ENCODE data around the gene SCAMP3.
"Not testable (repeated sequence)": the region's sequence is repeated elsewhere in the genome, so short reads cannot be mapped to it uniquely, and the experiment has no call there.

SCAMP3 gene

DNA sequence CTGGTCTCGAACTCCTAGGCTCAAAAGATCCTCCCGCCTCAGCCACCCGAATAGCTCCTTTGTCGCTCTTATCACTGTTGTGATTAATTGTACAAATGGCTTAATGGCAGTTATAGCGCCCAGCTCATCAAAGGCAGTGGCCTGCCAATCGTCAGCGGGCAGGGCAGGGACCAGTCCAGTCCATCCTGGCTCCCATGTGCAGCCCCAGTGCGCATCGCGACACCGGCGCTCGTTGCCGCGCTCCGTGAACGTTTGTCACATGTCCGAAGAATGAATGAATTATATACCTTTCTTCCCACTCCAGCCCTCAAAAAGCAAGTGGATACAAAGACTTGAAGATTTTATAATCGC is 35.3 kb downstream of the SCAMP3 start:
- DNase-seq, result no peak

DNA sequence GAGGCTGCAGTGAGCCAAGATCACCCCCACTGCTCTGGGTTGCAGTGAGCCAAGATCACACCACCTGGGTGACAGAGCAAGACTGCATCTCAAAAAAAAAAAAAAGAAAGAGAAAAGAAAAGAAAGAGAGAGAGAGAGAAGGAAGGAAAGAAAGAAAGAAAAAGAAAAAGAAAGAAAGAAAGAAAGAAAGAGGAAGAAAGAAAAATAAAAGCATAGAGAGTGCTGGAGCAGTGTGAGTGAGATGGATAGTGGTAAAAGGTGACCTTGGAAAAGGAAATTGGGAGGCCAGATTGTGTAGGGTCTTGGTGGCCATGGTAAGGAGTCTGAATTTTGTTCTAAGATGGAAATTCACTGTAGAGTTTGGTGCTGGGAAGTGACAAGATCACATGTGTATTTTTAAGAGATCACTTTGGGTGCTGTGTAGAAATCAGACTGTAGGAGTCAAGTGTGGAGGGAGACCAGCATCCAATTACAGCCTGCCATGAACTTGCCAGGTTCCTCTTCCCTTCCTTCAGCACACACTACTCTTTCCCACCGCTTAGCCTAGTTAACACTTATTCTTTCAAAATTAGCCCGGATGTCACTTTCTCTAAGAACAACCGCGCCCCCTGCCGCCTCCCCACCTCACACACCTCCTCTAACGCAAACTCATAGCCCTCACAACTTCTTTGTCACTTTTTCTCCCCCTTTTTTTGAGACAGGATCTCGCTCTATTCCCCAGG is 35.8 kb downstream of the SCAMP3 start:
- peak; percentile 86 for DNase-seq

DNA sequence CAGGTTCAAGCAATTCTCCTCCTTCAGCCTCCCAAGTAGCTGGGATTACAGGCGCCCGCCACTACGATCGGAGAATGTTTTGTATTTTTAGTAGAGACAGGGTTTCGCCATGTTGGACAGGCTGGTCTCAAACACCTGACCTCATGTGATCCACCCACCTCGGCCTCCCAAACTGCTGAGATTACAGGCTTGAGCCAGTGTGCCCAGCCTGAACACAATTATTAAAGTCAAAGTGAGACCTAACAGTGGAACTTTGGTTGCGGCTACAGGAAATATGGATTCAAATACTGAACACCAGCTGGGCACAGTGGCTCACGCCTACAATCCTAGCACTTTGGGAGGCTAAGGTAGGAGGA is 36.8 kb downstream of the SCAMP3 start:
- DNase-seq, result not testable (repeated sequence)

DNA sequence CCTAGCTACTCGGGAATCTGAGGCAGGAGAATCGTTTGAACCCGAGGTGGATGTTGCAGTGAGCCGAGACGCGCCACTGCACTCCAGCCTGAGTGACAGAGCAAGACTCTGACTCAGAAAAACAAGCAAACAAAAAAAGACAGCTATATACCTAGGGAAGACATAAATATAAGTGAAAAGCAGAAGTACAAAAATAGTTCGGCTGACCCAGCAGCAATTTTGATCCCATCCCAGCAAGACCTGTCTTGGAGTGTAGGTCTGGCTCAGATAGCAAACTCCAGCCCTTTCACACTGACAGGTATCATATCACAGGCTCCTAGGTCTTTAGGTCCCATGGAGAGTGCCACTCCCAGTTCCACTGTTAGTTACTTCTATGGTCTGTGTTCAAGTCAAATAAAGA is 39.1 kb downstream of the SCAMP3 start:
- no peak for DNase-seq

DNA sequence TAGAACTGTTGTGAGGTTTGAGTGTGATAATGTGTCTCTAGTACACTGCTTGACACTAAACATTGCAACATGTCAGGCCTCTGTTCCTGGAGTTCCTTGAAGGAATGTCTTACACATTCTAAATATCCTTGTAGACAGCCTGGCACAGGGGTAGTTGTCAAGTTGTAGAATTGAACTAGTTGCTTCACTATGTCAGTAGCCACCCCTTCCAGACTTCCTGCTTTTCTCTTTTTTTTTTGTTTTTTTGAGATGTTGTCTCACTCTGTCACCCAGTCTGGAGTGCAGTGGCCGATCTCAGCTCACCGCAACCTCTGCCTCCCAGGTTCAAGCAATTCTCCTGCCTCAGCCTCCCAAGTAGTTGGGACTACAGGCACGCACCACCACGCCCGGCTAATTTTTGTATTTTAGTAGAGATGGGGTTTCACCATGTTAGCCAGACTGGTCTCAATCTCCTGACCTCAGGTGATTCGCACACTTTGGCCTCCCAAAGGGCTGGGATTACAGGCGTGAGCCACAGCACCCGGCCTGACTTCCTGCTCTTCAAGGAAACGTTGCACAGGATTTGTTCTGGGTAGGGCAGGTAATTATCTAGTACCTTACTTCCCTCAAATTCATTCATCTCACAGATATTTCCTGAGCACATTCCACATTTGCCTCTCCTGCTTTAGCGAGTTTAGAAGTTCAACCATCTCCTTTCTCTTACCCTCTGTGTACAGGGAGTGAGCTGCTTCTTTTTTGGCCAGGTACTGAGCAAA is 41.8 kb downstream of the SCAMP3 start:
- DNase-seq, result not testable (repeated sequence)

DNA sequence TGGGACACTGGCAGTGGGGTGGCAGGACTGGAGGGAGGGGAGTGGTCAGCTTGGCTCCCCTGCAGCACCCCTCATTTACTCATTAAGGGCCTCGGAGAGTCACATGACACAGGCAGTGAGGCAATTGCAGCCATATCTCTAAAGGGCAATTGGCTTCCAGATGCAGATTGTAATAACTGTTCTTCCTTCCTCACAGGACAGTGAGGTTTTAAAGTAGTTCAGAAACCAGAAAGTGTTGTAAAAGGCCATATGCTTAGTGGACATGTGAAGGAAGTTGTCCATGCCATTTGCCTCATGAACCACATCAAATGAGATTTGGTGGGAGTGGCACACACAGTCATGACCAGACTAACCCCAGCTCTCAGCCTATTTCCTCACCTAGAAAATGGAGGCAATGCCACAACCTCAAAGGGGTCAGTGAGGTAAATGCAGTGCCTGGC is 42.5 kb downstream of the SCAMP3 start:
- no peak for DNase-seq

DNA sequence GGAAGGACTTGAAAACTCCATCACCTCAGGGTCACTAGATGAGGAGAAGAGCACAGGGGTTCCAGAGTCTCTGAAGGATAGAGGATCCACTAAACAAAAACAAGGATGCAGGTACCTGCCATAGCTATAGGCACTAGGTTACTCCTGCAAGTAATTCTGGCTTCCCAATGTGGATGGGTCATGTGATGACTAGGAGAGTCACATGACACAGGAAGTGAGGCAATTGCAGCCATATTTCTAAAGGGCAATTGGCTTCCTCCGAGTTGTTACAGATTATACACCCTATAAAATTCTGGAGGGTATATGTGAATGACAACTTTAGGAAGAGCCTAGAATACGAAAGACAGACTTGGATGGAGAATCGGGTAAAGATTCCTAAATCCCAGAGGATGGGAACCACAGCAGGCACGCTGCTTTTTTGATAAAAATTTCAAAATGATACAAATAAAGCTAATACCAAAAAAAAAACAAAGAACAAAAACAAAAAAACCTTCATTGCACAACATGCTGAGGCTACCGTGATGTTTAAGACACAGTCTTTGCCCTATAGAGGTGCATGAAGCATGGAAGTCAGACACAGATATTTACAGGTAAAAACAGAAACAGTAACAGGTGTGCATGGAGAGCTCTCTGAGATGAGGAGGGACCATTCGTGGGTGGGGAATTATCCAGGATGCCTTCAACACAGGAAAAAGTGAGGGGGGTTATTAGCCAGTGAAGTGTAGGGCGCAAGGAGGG is 43.1 kb downstream of the SCAMP3 start:
- no peak for DNase-seq

DNA sequence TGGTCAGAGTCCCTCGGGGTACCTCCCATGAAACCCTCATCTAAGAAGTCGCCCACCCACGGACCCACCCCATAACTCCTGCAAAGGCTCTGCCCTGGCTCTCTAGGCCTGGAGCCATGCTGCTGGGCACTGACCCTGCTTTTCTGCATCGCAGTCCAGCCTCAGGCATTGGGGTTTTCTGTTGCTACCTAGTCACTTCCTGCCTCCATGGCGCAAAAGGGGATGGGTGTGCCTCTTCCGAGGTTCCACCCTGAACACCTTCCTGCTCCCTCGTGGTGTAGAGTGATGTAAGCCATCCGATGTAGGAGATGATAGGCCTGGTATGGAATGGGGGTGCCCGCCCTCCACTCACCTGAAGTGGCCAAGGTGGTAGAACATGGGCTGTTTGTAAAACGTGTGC is 47.5 kb downstream of the SCAMP3 start:
- not testable (repeated sequence) for DNase-seq

DNA sequence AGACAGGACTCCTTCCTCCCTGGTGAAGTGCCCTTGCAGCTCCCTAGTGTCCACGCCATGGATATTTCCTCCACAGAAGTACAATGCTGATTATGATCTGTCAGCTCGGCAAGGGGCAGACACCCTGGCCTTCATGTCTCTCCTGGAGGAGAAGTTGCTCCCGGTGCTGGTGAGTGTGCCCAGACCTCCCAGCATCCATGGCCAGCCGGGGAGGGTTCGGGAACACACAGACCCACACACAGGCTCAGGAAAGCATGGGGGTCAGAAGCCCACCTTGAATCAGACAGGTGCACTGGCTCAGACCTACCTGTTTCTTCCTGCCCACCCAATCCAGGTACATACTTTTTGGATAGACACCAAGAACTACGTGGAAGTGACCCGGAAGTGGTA is 50.1 kb downstream of the SCAMP3 start:
- DNase-seq, result not testable (repeated sequence)

DNA sequence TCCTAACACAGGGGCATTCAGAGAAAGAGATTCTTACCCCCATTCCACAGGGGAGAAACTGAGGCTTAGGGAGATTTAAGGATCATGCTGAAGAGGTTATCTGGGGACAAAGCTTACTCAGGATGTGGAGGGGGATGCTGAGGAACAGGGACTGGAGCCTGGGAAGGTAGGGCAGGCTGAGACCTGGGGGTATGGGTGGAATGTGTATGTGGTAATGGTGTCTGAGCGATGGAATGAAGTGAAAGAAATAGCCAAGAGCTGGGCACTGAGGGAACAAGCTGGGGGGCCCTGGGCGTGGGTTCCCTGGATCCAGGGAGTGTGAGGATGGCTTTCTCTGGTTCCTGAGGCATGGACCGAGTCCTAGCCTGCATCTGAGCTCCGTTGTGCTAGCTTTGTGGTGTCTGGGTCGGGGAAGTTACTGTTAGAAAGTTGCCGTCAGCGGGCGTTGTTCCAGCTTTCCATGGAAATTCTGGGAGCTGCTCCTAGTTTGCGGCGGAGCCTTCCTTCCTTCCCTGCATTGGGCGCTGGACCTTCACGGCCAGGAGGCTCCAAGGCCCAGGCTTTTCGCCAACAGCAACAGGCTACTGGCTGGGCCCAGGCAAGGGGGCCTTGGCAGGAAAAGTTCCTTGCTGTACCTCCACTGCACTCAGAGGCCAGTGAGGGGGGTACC is 50.6 kb downstream of the SCAMP3 start:
- peak; percentile 94 for DNase-seq

DNA sequence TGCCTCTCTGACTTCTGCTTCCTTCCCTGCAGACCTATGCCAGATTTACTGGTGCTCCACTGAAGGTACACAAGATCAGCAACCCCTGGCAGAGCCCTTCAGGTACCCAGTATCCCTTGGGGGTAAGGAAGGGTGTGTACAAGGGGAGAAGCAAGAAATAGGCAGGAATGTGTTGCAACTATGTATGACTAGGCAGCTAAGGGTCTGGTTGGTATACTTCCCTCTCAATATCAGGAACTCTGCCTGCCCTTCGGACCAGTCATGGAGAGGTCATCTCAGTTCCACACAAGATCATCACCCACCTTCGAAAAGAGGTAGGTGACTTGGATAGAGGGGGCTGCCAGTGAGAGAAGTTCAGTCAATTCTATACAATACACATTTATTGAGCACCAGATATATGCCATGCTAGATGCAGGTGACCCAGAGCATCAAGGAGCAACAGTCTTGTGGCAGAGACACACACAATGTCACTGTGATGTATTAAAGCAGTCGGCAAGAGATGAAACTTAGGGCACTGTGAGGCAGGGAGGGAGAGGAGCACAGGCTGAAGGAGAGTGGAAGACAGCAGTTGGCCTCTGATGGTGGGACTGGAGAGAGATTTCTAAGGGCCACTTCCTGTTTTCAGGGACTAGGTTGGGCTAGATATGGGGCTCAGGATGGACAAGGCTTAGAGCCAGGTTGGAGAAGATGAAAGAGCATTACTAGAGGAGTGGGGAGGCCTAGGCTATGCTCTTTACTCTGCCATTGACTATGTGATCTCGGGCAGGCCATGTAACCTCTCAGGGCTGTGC is 51.7 kb downstream of the SCAMP3 start:
- DNase-seq, result no peak

DNA sequence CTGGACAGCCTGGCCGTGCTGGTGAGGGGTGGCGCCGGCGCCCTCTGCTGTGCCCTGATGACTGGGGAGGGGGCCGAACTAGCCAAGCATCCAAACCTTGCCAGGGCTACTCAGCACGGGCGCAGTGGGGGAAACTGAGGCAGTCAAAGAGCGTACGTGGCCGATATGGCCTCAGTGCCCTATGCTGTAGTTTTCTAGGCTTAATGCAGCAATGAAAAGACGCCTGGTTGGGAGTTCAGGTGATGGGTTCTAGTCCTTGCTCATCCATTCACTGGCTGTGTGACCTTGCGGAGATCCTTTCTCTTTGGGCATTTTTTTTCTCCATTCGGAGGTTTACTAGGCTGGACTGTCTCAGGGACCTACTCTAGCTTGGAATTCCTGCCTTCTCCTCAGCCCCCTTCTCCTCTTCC is 52.8 kb downstream of the SCAMP3 start:
- no peak for DNase-seq

DNA sequence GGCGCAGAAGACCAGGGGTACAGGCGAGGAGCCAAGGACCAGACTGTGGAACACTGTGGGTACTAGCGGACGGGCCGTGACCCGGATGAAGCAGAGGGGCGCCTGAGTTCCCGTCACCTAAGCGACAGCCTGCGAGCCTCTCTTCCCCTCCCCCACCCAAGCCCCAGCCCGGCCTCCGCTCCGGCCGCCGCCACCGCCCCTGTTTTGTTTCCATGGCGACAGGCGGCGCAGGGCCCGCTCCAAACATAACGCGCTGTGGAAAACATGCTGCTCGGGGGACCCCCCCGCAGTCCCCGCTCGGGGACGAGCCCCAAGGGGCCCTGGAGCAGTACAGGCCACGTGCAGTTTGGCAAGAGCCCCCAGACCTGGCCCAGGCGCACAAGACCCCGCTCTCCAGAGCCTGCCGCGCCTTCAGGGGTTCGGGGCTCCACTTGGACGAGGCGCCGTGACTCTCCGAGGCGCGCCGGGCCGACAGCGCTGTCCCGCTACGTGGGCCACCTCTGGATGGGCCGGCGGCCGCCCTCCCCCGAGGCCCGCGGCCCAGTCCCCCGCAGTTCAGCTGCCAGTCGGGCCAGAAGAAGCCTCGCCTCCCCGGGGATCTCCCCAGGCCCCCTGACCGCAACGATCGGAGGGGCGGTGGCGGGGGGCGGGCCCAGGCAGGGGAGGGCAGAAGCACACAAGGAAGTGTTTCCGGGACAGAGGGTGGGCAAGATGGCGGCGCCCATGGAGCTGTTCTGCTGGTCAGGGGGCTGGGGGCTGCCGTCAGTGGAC is 53.4 kb downstream of the SCAMP3 start, which contains the start of gene MTX1:
TSS of gene MTX1 (plus strand) at position 155 of the 771 bp plus-strand sequence. CDS start at position 265, 110 bp downstream.
- DNase-seq, result peak; percentile 97

DNA sequence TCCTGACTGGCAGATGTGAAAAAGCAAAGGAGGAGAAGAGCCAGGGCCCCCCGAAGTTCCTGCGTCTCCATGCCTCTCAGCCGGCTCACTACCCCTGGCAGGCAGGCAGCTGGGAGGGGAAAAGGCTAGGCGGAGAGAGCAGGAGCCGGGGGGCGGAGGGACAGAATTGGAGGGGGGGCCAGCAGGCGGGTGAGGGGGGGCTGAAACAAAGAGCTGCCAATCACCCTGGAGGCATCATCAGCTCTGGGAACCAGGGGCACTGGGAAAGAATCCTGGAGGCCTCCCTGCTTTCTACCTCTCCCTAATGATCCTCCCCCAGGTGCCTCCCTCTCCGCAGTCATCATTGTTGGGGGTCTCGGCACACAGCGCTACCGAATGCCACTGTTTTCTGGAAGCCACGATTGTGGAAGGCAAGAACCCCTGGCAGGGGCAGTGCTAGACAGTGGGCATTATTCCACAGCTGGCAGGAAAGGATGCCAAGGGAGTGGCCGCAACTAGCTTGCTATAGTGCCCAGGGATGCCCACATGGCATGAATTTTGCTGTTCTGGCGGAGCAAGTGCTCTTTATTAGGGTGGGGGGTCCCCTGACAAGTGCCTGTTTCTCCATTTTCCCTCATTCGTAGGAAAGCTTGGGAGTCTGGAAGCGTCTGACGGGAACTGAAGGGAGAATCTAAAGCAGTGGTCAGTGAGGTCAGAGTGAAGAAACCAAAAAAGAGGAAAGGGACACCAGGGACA is 54.2 kb downstream of the SCAMP3 start, which contains the start of gene THBS3:
TSS of gene THBS3 (minus strand) at position 92 of the 735 bp plus-strand sequence. CDS start at position 71, 21 bp downstream.
- DNase-seq, result peak; percentile 90

DNA sequence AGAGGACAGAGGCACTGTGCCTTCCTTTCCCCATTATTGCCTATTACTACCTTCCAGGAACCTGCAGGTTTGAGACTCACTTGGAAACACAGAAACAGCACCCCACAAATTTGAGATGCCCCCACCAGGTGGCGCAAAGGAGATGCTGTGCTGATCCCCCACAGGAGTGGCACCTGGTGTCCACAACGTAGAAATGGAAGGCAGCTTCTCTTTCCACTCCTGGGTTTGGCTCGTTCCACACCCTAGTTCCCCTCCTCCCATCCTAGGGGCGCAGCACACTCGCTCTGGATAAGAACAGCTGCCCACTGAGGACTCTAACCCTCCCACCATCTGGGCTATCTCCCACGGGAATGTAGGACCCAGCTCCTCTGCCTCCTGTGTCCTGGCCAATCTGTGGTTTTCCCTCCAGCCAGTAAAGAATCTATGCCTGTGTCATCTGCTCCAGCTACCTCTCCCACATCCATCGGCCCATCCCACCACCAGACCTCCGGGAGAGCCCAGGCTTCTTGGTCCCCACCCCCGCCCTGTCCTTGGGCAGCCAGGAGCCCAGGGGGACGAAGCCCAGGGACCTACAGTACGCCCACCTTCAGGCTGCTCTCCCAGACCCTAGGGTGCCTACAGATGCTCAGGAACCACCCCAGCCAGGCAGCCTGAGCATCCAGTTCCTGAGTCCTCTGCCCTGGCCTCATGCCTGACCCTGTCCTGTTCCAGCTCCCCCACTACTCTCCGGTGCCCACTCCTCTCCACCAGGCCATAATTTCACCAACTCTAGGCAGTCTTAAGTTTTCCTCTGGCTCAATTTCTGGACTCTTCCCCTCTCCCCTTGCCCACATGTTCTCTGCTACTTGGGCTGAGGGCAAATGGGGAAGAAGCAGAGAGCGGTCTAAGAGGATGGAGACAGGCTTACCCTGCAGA is 55.0 kb downstream of the SCAMP3 start:
- peak; percentile 91 for DNase-seq

All from femur (tissue), 1 donor.